ENCODE measurements around the gene GLYATL1B. TPM values are rescaled to one million over a fixed set of nuclear protein-coding genes. Genes with fewer than 3 reads are reported as not detected.
"Not testable (repeated sequence)": the region's sequence is repeated elsewhere in the genome, so short reads cannot be mapped to it uniquely, and the experiment has no call there.

The GLYATL1B gene
- total and polyA plus RNA-seq, 2 donors (not counting 1 experiment from before 2014, with no cell fraction given): not detected

DNA sequence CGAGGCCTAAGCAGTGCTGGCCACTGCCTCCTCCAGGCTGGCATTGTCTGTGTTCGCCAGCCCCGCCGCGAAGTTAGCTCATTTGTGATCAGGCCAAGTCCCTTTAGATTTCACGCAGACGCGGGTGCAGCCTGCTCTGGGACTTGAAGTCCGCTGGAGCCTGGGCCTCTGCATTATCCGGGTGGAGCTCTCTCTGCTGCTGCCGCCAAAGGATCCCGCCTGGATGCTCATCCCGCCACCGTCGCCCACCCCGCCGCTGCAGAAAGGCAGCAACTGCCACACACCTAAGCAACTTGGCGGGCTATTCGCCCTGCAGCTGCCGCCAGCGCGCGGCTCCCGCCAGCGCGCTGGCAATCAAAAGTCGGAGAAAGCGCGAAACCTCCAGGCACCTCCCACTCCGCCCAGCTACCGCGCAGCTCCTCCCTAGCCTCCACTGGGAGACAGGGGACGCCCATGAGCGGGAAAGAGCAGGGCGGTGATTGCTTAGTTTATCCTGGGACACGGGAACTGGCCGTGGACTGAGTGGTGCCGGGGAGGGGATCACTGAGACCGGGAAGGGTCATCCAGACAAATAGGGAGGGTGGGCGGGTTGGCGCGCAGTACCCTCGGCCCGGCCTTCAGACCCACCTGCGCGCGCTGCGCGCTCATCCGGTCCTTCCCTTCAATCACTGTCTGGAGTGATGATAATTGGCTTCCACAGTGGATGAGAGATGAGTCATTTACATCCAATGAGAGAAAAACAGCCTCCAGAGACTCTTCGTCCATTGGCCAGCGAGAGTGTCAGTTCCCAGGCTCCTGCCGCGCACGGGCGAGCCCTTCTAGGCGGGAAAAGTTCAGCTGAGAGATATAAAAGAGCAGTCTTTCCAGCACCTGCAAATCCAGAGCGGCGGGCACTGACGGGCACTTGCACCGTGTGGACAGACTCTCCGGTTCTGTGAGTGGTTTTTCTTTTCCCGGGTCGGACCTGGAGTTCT lies 20.5 kb downstream of the GLYATL1B start, which contains the start of gene FAM111B:
Gene FAM111B, plus strand, starts transcription at position 875 of the 974 bp plus-strand sequence. CDS start 2,389 bp downstream, outside the sequence.
- H3K9me3 ChIP-seq (ENCODE audit: control extremely low read depth in 1 of 3, control insufficient read depth in 2 of 3, insufficient read depth in 1 of 3, low read length in 2 of 3): no peaks in the 10 kb centered on the region
- DNase-seq (peak; percentile 73), ATAC-seq (ENCODE audit: low read depth) (peak; percentile 48)
- H2AFZ ChIP-seq (ENCODE audit: insufficient read depth, low read depth, low read length, poor library complexity, severe bottlenecking): peak within 1 kb of the TSS; percentile 75
- POLR2A ChIA-PET: interaction anchor here (0.6 to 3.1 kb wide), 10 partner anchors 9 to 529 kb away, joined by 3 to 15 read pairs (median 7); no protein-coding TSS in a partner anchor
- CTCF ChIA-PET: interaction anchor here (0.8 to 9.4 kb wide), 15 partner anchors 9 to 179 kb away, joined by 3 to 79 read pairs (median 3); partner anchors contain the start of gene FAM111A
- H3K27ac Mint-ChIP-seq: peak within 1 kb of the TSS; percentile 93
- no peaks in the 10 kb centered on the region for H3K27me3 ChIP-seq (replicated peaks in 1 of 4; ENCODE audit: control extremely low read depth in 1 of 4, control insufficient read depth in 3 of 4, insufficient read depth in 4 of 4, low read length in 3 of 4)
- H3K9ac ChIP-seq (ENCODE audit: low read length): peak within 1 kb of the TSS; percentile 77
- H3K36me3 ChIP-seq (replicated peaks in 1 of 2; ENCODE audit: control extremely low read depth in 1 of 2, control insufficient read depth in 1 of 2, extremely low read depth in 1 of 2, insufficient read depth in 2 of 2, low read length in 1 of 2): no peaks in the 10 kb centered on the region
- H3K4me2 ChIP-seq (replicated peaks; ENCODE audit: low read depth, low read length, poor library complexity, severe bottlenecking): peak within 1 kb of the TSS; percentile 86
- peaks cover 83% of the 10 kb centered on the region for H3K4me1 Mint-ChIP-seq
- no peaks in the 10 kb centered on the region for H3K9me3 Mint-ChIP-seq (ENCODE audit: insufficient read depth)
- peaks cover 64 to 72% of the 10 kb centered on the region in 2 donors for H3K4me1 ChIP-seq (ENCODE audit: control insufficient read depth in 2 of 2, insufficient read depth in 2 of 2, low read length in 2 of 2)
- WGBS (ENCODE audit: insufficient coverage): 3% methylated on average over 59 of the region's 64 CpGs
- peak within 1 kb of the TSS; percentile 47 to 79 (median 61) for H3K4me3 ChIP-seq (ENCODE audit: control extremely low read depth in 1 of 5, extremely low read depth in 1 of 5, insufficient read depth in 1 of 5, low read depth in 2 of 5, low read length in 4 of 5)
- intact Hi-C loops (cut with micrococcal nuclease): loop anchor here (1.0 kb wide), 1 partner anchor 9 kb away; no protein-coding TSS in a partner anchor
- peak within 1 kb of the TSS; percentile 94 for H3K4me3 Mint-ChIP-seq
- peak within 1 kb of the TSS; percentile 25 to 59 for H3K27ac ChIP-seq (ENCODE audit: low read length in 2 of 2)
- no peaks in the 10 kb centered on the region for H4K20me1 ChIP-seq (ENCODE audit: control insufficient read depth, insufficient read depth, low read length, poor library complexity, severe bottlenecking)
- no peaks in the 10 kb centered on the region for H3K79me2 ChIP-seq (ENCODE audit: control insufficient read depth, insufficient read depth, low read length)
- TF ChIP-seq EZH2 (IDR thresholded peaks at IDR 0.05; ENCODE audit: borderline replicate concordance, insufficient read depth, low read depth, low read length, poor library complexity, severe bottlenecking): no peak
- TF ChIP-seq, protein P1, sequence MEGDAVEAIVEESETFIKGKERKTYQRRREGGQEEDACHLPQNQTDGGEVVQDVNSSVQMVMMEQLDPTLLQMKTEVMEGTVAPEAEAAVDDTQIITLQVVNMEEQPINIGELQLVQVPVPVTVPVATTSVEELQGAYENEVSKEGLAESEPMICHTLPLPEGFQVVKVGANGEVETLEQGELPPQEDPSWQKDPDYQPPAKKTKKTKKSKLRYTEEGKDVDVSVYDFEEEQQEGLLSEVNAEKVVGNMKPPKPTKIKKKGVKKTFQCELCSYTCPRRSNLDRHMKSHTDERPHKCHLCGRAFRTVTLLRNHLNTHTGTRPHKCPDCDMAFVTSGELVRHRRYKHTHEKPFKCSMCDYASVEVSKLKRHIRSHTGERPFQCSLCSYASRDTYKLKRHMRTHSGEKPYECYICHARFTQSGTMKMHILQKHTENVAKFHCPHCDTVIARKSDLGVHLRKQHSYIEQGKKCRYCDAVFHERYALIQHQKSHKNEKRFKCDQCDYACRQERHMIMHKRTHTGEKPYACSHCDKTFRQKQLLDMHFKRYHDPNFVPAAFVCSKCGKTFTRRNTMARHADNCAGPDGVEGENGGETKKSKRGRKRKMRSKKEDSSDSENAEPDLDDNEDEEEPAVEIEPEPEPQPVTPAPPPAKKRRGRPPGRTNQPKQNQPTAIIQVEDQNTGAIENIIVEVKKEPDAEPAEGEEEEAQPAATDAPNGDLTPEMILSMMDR (IDR thresholded peaks at IDR 0.05): no peak
- no peaks in the 10 kb centered on the region for H3K27me3 Mint-ChIP-seq

DNA sequence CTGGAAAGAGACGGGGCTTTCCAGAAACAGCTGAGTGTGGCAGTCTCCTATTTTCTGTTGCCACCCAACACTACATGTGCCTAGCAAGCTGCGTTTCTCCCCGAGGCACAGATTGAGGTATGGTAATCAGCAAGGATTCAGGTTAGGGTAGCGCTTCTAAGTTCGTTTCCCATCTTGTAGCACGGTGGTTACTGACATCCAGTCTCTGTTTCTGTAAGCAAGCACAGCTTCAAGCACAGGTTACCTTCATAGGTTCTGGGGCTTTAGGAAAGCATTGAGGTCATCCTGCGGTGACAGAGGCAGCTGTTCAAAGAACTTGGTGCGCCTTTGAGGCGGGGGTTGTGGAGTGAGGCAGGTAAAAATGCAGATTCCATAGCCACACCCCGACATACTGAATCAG lies 21.6 kb downstream of the GLYATL1B start:
- ATAC-seq (ENCODE audit: low read depth): peak; percentile 15

More for the DNA sequence above, 21.6 kb downstream of the GLYATL1B start:
- intact Hi-C loops (cut with micrococcal nuclease): loop anchor here (1.0 kb wide), 1 partner anchor 10 kb away; no protein-coding TSS in a partner anchor
- not testable (repeated sequence) for H3K9me3 Mint-ChIP-seq (ENCODE audit: insufficient read depth); H3K36me3 ChIP-seq (replicated peaks in 1 of 2; ENCODE audit: control extremely low read depth in 1 of 2, control insufficient read depth in 1 of 2, extremely low read depth in 1 of 2, insufficient read depth in 2 of 2, low read length in 1 of 2); H3K79me2 ChIP-seq (ENCODE audit: control insufficient read depth, insufficient read depth, low read length); H4K20me1 ChIP-seq (ENCODE audit: control insufficient read depth, insufficient read depth, low read length, poor library complexity, severe bottlenecking); H3K27me3 Mint-ChIP-seq; H3K27me3 ChIP-seq (replicated peaks in 1 of 4; ENCODE audit: control extremely low read depth in 1 of 4, control insufficient read depth in 3 of 4, insufficient read depth in 4 of 4, low read length in 3 of 4); H3K9me3 ChIP-seq (ENCODE audit: control extremely low read depth in 1 of 3, control insufficient read depth in 2 of 3, insufficient read depth in 1 of 3, low read length in 2 of 3)
- CTCF ChIA-PET: interaction anchor here (0.9 to 9.4 kb wide), 11 partner anchors 10 to 180 kb away, joined by 3 to 79 read pairs (median 3); no protein-coding TSS in a partner anchor
- Histone ChIP-seq H3K27ac (ENCODE audit: low read length in 2 of 2) (peak overlapping the region; percentile 25 to 33), H3K4me3 (ENCODE audit: control extremely low read depth in 1 of 5, extremely low read depth in 1 of 5, insufficient read depth in 1 of 5, low read depth in 2 of 5, low read length in 4 of 5) (peak overlapping the region; percentile 30 to 79 (median 61)), H2AFZ (ENCODE audit: insufficient read depth, low read depth, low read length, poor library complexity, severe bottlenecking) (peak overlapping the region; percentile 75), H3K9ac (ENCODE audit: low read length) (peak overlapping the region; percentile 77), H3K4me1 (ENCODE audit: control insufficient read depth in 2 of 2, insufficient read depth in 2 of 2, low read length in 2 of 2) (peaks cover 59 to 62% of the 10 kb centered on the region in 2 donors), H3K4me2 (replicated peaks; ENCODE audit: low read depth, low read length, poor library complexity, severe bottlenecking) (peak overlapping the region; percentile 86)
- peak; percentile 43 for DNase-seq
- H3K27ac Mint-ChIP-seq: peak overlapping the region; percentile 93
- POLR2A ChIA-PET: interaction anchor here (0.6 to 3.1 kb wide), 6 partner anchors 10 to 530 kb away, joined by 3 to 15 read pairs (median 12); no protein-coding TSS in a partner anchor
- 15% methylated on average over 5 of the region's 10 CpGs for WGBS (ENCODE audit: insufficient coverage)
- peak overlapping the region; percentile 94 for H3K4me3 Mint-ChIP-seq
- H3K4me1 Mint-ChIP-seq: peaks cover 77% of the 10 kb centered on the region

Measured in B cell (primary cell).